Measurements from ENCODE around the gene EIF4E2. TPM values are rescaled to one million over a fixed set of nuclear protein-coding genes. Genes with fewer than 3 reads are reported as not detected.

The EIF4E2 gene
- total RNA-seq, 1 donor from 2014 or later: 97.0 TPM

GRCh38 chr2:232535761-232536530, 14.5 kb upstream of the EIF4E2 start:
- Mint-ChIP-seq H3K4me3 (no peak overlapping the region), H3K9me3 (no peaks in the 10 kb centered on the region), H3K4me1 (peaks cover 29% of the 10 kb centered on the region), H3K27me3 (ENCODE audit: insufficient read depth, low read depth) (peaks cover 3% of the 10 kb centered on the region), H3K36me3 (no peaks in the 10 kb centered on the region), H3K27ac (no peak overlapping the region)
- Histone ChIP-seq H3K9me3 (ENCODE audit: low read depth) (no peaks in the 10 kb centered on the region), H4K20me1 (ENCODE audit: low read depth) (no peaks in the 10 kb centered on the region), H3K36me3 (no peaks in the 10 kb centered on the region), H3K27me3 (no peaks in the 10 kb centered on the region), H3K27ac (no peak overlapping the region), H2AFZ (replicated peaks) (no peak overlapping the region), H3K79me2 (ENCODE audit: low read depth) (no peaks in the 10 kb centered on the region), H3K4me2 (no peak overlapping the region), H3K4me1 (peaks cover 16% of the 10 kb centered on the region), H3K4me3 (no peak overlapping the region), H3K9ac (no peak overlapping the region), H3F3A (ENCODE audit: low read depth) (peaks cover 3% of the 10 kb centered on the region)
- TF ChIP-seq EZH2phosphoT487 (IDR thresholded peaks at IDR 0.05) (no peak), EZH2 (IDR thresholded peaks at IDR 0.05) (no peak)
- TF ChIP-seq, protein P1, sequence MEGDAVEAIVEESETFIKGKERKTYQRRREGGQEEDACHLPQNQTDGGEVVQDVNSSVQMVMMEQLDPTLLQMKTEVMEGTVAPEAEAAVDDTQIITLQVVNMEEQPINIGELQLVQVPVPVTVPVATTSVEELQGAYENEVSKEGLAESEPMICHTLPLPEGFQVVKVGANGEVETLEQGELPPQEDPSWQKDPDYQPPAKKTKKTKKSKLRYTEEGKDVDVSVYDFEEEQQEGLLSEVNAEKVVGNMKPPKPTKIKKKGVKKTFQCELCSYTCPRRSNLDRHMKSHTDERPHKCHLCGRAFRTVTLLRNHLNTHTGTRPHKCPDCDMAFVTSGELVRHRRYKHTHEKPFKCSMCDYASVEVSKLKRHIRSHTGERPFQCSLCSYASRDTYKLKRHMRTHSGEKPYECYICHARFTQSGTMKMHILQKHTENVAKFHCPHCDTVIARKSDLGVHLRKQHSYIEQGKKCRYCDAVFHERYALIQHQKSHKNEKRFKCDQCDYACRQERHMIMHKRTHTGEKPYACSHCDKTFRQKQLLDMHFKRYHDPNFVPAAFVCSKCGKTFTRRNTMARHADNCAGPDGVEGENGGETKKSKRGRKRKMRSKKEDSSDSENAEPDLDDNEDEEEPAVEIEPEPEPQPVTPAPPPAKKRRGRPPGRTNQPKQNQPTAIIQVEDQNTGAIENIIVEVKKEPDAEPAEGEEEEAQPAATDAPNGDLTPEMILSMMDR (IDR thresholded peaks at IDR 0.05): no peak
- DNase-seq (ENCODE audit: low spot score): no peak

- Histone ChIP-seq H3F3A (ENCODE audit: low read depth) (peaks cover 3% of the 10 kb centered on the region), H3K4me3 (no peak overlapping the region), H3K27ac (no peak overlapping the region), H3K36me3 (no peaks in the 10 kb centered on the region), H3K4me2 (no peak overlapping the region), H3K79me2 (ENCODE audit: low read depth) (no peaks in the 10 kb centered on the region), H4K20me1 (ENCODE audit: low read depth) (no peaks in the 10 kb centered on the region), H3K9ac (no peak overlapping the region), H2AFZ (replicated peaks) (no peak overlapping the region), H3K27me3 (no peaks in the 10 kb centered on the region), H3K4me1 (peaks cover 16% of the 10 kb centered on the region), H3K9me3 (ENCODE audit: low read depth) (no peaks in the 10 kb centered on the region)
- Mint-ChIP-seq H3K9me3 (no peaks in the 10 kb centered on the region), H3K36me3 (no peaks in the 10 kb centered on the region), H3K4me3 (no peak overlapping the region), H3K27me3 (ENCODE audit: insufficient read depth, low read depth) (peaks cover 3% of the 10 kb centered on the region), H3K4me1 (peaks cover 29% of the 10 kb centered on the region), H3K27ac (no peak overlapping the region)
- no peak for TF ChIP-seq EZH2 (IDR thresholded peaks at IDR 0.05)
- TF ChIP-seq, protein P1 (IDR thresholded peaks at IDR 0.05): peak; percentile 69
- DNase-seq (ENCODE audit: low spot score): peak; percentile 58
Measured at GRCh38 chr2:232537079-232537478, 13.4 kb upstream of the EIF4E2 start.

DNA sequence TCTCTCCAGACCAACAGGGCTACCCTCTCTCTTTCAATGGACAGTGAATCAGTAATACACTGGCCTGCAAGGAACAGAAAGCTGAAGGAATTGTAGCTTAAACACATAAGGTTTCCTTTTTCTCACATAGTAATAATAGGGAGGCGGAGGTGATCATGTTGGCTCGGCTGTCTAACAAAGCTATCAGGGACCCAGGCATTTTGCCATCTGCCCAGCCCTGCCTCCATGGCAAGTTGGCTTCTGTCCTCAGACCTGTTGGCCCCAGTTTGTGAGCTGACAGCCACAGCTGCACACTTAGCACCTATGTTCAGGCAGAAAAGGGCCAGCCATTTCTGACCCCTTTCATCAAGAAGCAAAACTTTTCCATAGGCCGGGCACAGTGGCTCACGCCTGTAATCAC, 13.0 kb upstream of the EIF4E2 start:
- TF ChIP-seq, protein P1 (IDR thresholded peaks at IDR 0.05): no peak
- no peak for TF ChIP-seq EZH2phosphoT487 (IDR thresholded peaks at IDR 0.05)
- no peak for TF ChIP-seq EZH2 (IDR thresholded peaks at IDR 0.05)
- H3K4me3 Mint-ChIP-seq: no peak overlapping the region
- no peak overlapping the region for H2AFZ ChIP-seq (replicated peaks)
- DNase-seq (ENCODE audit: low spot score): no peak
- H4K20me1 ChIP-seq (ENCODE audit: low read depth): no peaks in the 10 kb centered on the region
- peaks cover 3% of the 10 kb centered on the region for H3K27me3 Mint-ChIP-seq (ENCODE audit: insufficient read depth, low read depth)
- no peaks in the 10 kb centered on the region for H3K36me3 Mint-ChIP-seq
- no peaks in the 10 kb centered on the region for H3K36me3 ChIP-seq
- H3K9me3 ChIP-seq (ENCODE audit: low read depth): no peaks in the 10 kb centered on the region
- H3K4me1 Mint-ChIP-seq: peaks cover 29% of the 10 kb centered on the region
- no peaks in the 10 kb centered on the region for H3K79me2 ChIP-seq (ENCODE audit: low read depth)
- H3K27ac ChIP-seq: no peak overlapping the region
- H3K9ac ChIP-seq: no peak overlapping the region
- no peak overlapping the region for H3K27ac Mint-ChIP-seq
- no peaks in the 10 kb centered on the region for H3K27me3 ChIP-seq
- no peak overlapping the region for H3K4me3 ChIP-seq
- H3K9me3 Mint-ChIP-seq: no peaks in the 10 kb centered on the region
- peaks cover 16% of the 10 kb centered on the region for H3K4me1 ChIP-seq
- no peak overlapping the region for H3K4me2 ChIP-seq
- H3F3A ChIP-seq (ENCODE audit: low read depth): peaks cover 3% of the 10 kb centered on the region
